Nephron progenitor cell (in vitro differentiated cells): ENCODE results near the gene FASTK.

ENCODE experiments used
- DNase-seq: peaks from one replicate; pipeline ENCODE4 v3.0.0; 2021
- H3K27ac Mint-ChIP-seq: 2 replicates; pipeline ENCODE4 v1.8.0; 2021; ENCODE audit warnings: mild to moderate bottlenecking, moderate library complexity, mixed read lengths
- H3K27me3 Mint-ChIP-seq: 2 replicates; pipeline ENCODE4 v1.8.0; 2021; ENCODE audit warnings: mild to moderate bottlenecking, low read depth, mixed read lengths; ENCODE audit not compliant: poor library complexity
- H3K36me3 Mint-ChIP-seq: 2 replicates; pipeline ENCODE4 v1.8.0; 2021; ENCODE audit warnings: low read depth, mixed read lengths
- H3K4me1 Mint-ChIP-seq: 2 replicates; pipeline ENCODE4 v1.8.0; 2021; ENCODE audit warnings: mixed read lengths
- H3K4me3 Mint-ChIP-seq: 2 replicates; pipeline ENCODE4 v1.8.0; 2021; ENCODE audit warnings: mild to moderate bottlenecking, moderate library complexity, mixed read lengths
- H3K9me3 Mint-ChIP-seq: 2 replicates; pipeline ENCODE4 v1.8.0; 2021; ENCODE audit warnings: mild to moderate bottlenecking, moderate library complexity, mixed read lengths
- CTCF ChIP-seq: fragments of 200-600 bp; sonication (generic); IDR thresholded peaks from 2 replicates; pipeline ENCODE4 v1.5.0; 2021; ENCODE audit warnings: antibody characterized with exemption

FASTK gene

GRCh38 chr7:151039850-151040548 lies 40.6 kb downstream of the FASTK start:
- peaks cover 17% of the 10 kb centered on the region for H3K4me1 Mint-ChIP-seq
- H3K4me3 Mint-ChIP-seq, result no peak overlapping the region
- H3K27me3 Mint-ChIP-seq, result peaks cover 8% of the 10 kb centered on the region
- H3K27ac Mint-ChIP-seq, result peak overlapping the region; percentile 64
- no peak for DNase-seq
- H3K9me3 Mint-ChIP-seq, result no peaks in the 10 kb centered on the region
- TF ChIP-seq CTCF, result no peak
- no peaks in the 10 kb centered on the region for H3K36me3 Mint-ChIP-seq

- peak; percentile 28 for DNase-seq
- no peak overlapping the region for H3K4me3 Mint-ChIP-seq
- H3K27ac Mint-ChIP-seq, result peak overlapping the region; percentile 88
- H3K4me1 Mint-ChIP-seq, result peaks cover 17% of the 10 kb centered on the region
- H3K36me3 Mint-ChIP-seq, result no peaks in the 10 kb centered on the region
- no peaks in the 10 kb centered on the region for H3K9me3 Mint-ChIP-seq
- TF ChIP-seq CTCF, result no peak
- peaks cover 8% of the 10 kb centered on the region for H3K27me3 Mint-ChIP-seq
These were observed 41.4 kb downstream of the FASTK start for GRCh38 chr7:151038951-151039849.

GRCh38 chr7:151035902-151036301 lies 44.7 kb downstream of the FASTK start:
- no peaks in the 10 kb centered on the region for H3K9me3 Mint-ChIP-seq
- DNase-seq, result no peak
- no peaks in the 10 kb centered on the region for H3K36me3 Mint-ChIP-seq
- peaks cover 5% of the 10 kb centered on the region for H3K27me3 Mint-ChIP-seq
- TF ChIP-seq CTCF, result no peak
- peaks cover 17% of the 10 kb centered on the region for H3K4me1 Mint-ChIP-seq
- H3K4me3 Mint-ChIP-seq, result no peak overlapping the region
- peak overlapping the region; percentile 78 for H3K27ac Mint-ChIP-seq

- Mint-ChIP-seq H3K27ac (peak overlapping the region; percentile 78), H3K4me1 (peaks cover 17% of the 10 kb centered on the region), H3K9me3 (no peaks in the 10 kb centered on the region), H3K36me3 (no peaks in the 10 kb centered on the region), H3K27me3 (no peaks in the 10 kb centered on the region), H3K4me3 (no peak overlapping the region)
- no peak for DNase-seq
- no peak for TF ChIP-seq CTCF
These were observed 45.4 kb downstream of the FASTK start for GRCh38 chr7:151035026-151035717.

GRCh38 chr7:151034312-151035025 lies 46.1 kb downstream of the FASTK start:
- DNase-seq, result no peak
- H3K36me3 Mint-ChIP-seq, result no peaks in the 10 kb centered on the region
- H3K4me3 Mint-ChIP-seq, result no peak overlapping the region
- H3K4me1 Mint-ChIP-seq, result peaks cover 10% of the 10 kb centered on the region
- no peak for TF ChIP-seq CTCF
- H3K27me3 Mint-ChIP-seq, result no peaks in the 10 kb centered on the region
- H3K9me3 Mint-ChIP-seq, result no peaks in the 10 kb centered on the region
- no peak overlapping the region for H3K27ac Mint-ChIP-seq
